DMS53 (cell line): ENCODE measurements around the gene LONRF2.

ENCODE experiments used
- DNase-seq: peaks from one replicate; lab custom pipeline; 2025; lab: John Stamatoyannopoulos, UW

LONRF2 gene

DNA sequence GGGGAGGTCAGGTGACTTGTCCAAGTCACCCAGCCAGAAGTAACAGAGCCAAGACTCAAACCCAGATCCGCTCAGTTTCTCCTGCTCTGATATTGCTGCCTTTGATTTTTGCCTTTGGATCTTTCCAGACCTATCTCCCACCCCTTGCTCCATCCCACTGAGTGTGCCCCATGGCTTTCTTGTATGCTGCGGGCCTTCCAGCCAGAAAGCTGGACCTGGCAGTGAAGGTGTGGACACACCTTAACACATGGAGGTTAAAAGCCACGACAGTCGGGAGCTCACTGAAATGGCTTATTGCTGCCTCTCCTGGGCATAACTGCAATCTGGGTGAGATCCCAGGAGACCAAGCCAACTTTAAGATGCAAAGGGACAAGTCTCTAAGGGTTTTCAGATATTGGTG, 86.7 kb downstream of the LONRF2 start:
- DNase-seq, result no peak

- DNase-seq, result no peak
These were observed 87.2 kb downstream of the LONRF2 start for GRCh38 chr2:100235098-100235497.

DNA sequence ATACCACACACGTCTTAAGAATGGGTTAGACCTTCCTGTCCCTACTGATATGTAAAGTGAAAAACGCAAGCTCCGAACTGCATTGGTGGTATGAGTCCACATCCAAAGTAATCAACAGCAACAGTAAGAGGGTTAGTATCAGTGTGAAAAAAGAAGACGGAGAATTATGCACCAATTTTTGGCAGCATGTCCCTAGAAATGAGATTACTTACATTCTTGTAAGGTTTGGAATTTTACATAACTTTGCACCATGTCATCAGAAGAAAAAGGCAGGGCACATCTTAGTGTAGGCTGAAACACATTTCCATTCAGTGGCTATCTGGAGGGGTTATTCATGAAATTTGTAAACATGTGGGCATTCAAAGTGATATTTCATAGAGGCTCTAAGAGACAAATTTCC, 88.2 kb downstream of the LONRF2 start:
- no peak for DNase-seq

GRCh38 chr2:100233061-100233460, 89.2 kb downstream of the LONRF2 start:
- no peak for DNase-seq

DNA sequence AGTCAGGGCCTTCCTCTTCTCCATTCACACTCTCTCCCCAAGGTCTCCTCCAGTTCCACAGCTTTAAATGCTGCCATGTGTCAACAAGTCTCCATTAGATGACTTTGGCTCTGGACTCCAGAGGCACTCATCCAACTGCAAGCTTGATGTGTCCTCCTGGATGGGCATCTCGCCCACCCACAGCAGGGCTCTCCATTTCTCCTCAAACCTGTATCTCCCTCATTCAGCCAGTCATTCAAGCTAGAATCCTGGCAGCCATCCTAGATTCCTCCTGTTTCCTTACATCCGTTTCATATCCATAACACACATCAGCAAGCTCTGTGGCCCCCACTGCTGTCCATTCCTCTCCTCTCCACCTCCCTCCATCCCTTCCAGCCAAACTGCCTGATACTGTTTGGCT, 91.5 kb downstream of the LONRF2 start:
- DNase-seq, result no peak

DNA sequence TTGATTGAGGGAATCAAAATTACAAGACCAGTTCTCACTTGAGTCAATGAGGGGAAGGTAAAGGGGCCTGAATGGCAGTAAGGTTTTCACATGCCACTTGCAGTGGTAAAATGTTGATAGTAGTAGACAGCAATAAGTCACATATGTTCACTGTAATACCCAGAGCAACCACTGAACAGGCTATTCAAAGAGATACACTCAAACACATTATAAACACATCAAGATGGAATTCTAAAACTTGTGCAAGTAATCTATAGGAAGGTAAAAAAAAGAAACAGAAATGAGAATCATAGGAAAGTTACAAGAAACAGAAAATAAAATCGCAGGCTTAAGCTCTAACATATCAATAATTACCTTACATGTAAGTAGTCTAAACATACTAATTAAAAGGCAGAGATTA, 93.3 kb downstream of the LONRF2 start:
- DNase-seq, result peak; percentile 21

DNA sequence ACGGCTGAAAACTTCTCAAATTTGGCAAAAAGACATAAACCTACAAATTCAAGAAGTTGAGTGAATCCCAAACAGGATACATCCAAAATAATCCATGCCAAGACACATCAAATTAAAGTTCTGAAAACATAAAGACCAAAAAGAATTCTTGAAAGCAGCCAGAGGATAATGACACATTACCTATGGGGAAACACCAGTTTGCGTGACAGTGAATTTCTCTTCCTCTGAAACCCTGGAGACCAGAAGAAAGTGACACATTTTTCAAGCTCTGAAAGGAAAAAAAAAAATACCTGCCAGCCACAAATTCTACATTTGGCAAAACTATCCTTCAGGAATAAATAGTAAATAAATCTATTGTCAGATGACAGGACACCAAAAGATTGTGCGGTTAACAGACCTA, 93.9 kb downstream of the LONRF2 start:
- no peak for DNase-seq

DNA sequence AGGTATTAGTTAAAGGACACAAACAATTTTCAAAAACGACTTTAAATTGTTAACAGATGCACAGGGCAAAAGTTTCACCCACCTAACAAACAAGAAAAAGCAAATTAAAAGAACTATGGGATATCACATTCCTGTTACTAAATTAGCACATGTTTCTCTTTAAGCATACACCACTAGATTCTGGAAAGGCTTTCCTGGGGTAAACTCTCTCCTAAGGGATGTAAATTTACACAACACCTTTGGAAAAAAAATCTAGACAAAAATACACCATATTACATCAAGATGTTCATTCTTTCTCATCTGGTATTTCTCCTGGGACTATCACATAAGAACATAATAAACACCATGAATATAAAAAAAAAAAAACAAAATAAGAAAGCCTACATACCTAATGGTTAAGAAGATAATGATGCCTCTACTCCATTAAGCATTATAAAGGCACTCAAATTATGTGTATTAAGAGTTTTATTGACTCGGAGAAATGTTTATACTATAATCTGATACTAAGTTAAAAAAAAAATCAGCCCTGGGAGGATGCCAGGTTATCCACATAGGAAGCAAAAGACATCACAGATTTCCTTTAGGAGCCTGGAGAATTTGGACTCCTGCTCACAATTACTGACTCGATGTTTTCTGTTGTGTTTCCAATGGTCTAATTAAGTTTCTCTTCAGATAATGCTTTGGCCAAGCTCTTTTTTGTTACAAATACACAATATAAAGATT, 97.2 kb downstream of the LONRF2 start:
- no peak for DNase-seq

DNA sequence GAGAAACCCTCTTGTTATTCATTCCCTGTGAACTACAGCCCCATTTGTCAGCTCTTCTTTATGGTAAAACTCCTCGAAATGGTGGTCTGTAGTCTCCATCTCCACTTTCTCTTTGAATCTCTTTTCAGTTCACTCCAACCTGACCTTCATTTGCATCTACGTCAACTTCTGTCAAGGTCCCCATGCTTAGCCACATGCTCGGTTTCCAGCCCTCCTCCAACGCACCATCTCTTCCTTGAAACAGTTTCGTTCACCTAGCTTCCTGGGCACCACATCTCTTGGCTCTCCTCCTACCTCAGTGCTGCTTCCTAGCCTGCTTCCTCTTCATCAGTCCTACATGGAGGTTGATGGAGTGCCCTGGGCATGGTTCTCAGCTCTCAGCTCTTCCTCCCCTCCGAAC, 98.8 kb downstream of the LONRF2 start:
- no peak for DNase-seq
